Daoy (cell line): ENCODE measurements around the gene LIX1. TPM values are rescaled to one million over a fixed set of nuclear protein-coding genes. Genes with fewer than 3 reads are reported as not detected.
"Not testable (repeated sequence)": the region's sequence is repeated elsewhere in the genome, so short reads cannot be mapped to it uniquely, and the experiment has no call there.

ENCODE experiments used
- DNase-seq: peaks from one replicate; pipeline ENCODE4 v3.0.0-alpha.2; 2015; ENCODE audit warnings: low read depth
- total RNA-seq: library from RNA; depleted of rRNA; stranded (reverse); fragments of >200 nt; shearing (Covaris generic); gene quantifications from 2 replicates; pipeline ENCODE4 v1.2.3, GENCODE V29; 2014; rRNA removed

The LIX1 gene
- total RNA-seq, result not detected in 2 replicates

DNA sequence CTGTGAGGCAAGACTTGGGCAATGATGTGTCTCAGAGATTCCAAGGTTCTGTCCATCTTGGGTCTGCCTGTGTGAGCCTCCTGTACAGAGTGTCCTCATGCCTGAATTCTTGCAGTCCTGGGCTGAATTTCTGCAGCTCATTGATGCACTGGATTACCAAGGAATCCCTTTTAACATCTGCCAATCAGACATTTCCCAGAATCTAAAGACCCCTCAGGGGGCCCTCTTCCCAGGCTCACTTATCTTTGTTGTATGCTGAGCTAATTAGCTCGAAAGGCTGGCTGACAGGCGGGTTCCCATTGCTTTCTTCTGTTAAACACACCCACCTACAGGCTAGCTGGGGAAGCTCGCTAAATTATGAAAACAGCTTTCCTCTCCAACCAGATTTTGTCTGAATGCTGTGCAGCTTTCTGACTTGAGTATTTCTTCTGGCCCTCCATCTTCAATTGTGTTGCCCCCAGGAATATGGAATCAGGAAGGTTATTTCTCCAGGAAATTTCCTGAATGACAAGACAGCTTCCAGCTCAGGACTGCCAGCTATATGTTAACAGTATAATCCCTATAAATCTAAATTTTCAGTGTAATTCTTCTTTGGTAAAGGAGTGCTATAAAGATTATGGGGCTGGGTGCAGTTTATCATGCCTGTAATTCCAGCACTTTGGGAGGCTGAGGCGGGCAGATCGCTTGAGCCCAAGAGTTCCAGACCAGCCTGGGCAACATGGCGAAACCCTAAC, at the start of gene LIX1:
Gene LIX1 (minus strand): TSS at position 91 of the 734 bp plus-strand sequence. CDS start 35 bp downstream, at position 56.
- DNase-seq, result peak; percentile 40

DNA sequence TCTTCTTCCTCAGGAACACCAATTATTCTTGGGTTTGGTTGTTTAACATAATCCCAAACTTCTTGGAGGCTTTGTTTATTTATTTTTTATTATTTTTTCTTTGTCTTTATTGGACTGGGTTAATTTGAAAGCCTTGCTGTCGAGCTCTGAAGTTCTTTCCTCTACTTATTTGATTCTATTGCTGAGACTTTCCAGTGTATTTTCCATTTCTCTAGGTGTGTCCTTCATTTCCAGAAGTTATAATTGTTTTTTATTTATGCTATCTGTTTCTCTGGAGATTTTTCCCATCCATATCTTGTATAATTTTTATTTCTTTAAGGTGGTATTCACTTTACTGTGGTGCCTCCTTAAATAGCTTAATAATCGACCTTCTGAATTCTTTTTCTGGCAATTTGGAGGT, 49.5 kb upstream of the LIX1 start:
- DNase-seq, result no peak

DNA sequence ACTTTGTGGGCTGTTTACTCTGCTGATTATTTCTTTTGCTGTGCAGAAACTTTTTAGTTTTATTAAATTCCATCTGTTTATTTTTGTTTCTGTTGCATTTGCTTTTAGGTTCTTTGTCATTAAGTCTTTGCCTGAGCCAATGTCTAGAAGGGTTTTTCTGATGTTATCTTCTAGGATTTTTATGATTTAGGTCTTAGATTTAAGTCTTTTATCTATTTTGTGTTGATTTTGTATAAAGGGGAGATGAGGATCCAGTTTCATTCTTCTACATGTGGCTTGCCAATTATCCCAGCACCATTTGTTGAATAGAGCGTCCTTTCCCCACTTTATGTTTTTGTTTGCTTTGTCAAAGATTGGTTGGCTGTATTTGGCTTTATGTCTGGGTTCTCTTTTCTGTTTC, 47.1 kb upstream of the LIX1 start:
- DNase-seq, result not testable (repeated sequence)

DNA sequence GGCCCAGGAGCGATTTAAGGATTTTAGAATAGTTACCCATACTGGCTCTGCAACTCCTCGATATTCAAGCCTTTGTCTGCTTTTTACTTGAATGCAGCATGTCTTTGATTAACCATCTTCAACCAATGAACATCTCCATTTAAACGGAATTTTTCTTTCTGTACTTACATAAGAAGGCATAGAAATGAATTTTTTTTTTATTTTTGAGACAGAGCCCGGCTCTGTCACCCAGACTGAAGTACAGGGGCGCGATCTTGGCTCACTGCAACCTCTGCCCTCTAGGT, 41.5 kb upstream of the LIX1 start:
- DNase-seq, result no peak

DNA sequence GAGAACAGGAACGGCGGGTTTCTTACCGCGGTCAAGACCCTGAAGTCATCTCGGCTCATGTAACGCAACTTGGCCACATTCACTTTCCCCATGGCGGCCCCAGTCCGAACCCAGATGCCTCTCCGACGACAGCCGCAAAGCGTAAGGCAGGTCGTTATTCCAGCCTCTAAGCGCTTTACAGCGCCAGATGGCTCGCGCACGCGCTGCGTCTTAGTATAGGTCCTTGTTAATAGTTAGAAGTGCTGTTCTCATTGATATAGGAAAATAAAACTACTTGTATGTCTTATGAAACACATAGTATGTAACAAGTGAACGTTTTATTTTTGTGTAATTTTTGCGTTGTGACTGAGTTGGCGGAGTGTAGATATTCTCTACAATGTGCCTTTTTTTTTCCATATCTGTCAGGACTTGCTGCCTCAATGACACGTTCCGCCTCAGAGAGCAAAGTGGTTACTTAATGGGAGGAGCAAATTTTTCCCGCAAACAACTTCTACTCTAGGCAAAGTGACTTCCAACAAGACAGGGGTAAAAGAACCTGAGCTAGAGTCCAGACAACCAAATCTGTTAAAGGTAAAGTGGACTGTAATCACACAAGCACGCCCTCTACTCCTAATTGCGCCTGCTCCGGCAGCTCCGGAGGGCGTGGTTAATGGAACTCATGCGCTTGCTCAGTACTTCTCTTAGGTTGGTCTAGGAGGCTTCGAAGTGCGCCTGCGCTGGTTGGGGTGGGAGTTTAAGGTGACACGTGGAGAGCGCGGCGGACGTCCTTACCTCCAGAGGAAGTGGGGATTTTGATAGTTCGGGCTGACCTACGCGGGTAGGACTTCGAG, 40.9 kb upstream of the LIX1 start, which contains the start of gene RIOK2:
Gene RIOK2 (minus strand): TSS at position 148 of the 830 bp plus-strand sequence. CDS start 56 bp downstream, at position 92.
- DNase-seq, result peak; percentile 98

DNA sequence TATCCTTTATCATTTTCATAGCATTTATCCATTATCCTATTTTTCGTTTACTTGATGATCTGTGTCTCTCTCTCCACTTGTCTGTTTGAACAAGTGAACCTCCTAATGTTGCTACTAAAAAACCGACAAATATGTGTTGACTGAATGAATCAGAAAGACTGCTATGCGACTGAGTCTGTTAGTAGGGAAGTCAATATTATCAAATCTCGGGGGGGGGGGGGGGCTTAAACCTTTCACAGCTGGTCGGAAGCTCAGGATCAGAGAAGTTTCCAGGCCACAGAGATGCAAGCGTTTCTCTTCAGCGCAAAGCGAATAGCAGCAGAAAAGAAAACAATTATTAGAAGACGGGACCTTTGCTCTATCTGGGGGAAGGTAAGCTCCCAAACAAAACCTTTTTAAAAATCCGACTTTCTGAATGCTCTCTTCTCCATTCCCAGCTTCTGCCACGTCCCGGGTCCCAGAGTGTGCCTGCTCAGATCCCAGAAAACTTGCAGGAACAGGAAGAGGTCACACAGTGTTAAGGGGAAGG, 40.2 kb upstream of the LIX1 start:
- DNase-seq, result no peak

DNA sequence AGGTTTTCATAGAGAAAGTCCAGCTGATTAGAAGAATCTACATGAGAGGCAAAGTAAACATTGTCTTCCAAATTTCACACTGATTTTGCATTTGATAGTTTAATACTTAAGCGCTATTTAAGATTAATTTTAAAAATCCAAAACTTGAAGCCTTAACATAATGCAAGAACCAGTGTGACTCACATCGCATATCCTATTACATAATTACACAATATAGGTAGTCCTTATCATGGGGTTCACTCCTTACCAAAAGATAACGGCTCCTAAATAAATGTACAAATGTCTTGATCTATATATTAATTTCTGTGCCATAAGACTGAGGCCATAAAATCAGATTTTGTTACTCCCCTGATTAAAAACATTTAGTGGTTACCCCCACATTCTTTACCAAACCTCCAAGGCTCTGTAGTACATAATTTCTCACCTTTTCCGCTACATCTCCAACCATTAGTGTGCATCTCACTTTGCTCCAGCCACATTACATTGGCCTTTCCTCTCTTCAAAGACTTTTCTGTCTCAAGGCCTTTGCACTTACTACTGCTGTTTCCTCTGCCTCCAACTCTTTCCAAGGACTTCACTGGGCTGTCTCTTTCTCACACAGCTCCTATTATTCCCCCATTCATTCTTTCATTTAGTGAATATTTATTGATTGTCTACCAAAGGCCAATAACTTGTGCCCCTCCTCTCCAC, 39.6 kb upstream of the LIX1 start:
- no peak for DNase-seq

DNA sequence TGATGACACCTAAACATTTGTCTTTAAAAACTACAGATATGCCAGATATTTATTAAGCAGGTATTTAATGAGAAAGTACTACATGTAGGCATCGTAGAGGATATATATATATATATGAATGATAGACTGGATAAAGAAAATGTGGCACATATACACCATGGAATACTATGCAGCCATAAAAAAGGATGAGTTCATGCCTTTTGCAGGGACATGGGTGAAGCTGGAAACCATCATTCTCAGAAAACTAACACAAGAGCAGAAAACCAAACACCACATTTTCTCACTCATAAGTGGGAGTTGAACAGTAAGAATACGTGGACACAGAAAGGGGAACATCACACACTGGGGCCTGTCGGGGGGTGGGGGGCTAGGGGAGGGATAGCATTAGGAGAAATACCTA, 37.0 kb upstream of the LIX1 start:
- DNase-seq, result not testable (repeated sequence)

DNA sequence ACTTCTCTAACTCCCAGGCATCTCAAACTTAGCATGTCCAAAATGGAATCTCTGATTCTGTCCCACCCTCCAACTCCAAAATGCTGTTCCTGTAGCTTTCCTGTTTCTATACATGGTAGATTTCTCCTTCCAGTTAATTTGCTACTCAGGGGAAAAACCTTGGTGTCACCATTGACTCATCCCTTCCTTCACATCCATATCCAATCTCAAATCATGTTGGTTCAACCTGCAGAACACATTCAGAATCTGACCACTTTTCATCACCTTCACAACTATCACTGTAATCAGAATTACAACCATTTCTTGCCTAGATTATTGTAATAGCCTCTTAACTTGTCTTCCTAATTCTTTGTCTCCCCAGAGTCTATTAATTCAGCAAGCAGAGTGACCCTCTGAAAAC, 29.8 kb upstream of the LIX1 start:
- no peak for DNase-seq

DNA sequence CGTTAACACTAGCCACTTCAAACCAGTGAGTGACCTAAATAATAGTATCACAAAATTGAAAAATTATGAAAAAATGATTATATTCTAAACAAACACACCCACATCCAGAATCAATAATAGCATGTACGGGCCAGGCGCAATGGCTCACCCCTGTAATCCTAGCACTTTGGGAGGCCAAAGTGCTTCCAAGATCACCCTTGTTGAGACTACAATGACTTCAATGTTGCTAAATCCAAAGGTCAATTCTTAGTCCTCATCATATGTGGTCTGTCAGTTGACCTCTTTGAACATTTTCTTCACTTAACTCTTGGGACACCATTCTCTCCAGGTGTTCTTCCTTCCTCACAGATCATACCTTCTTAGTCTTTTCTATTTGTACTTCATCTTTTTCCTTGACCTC, 29.3 kb upstream of the LIX1 start:
- DNase-seq, result no peak

DNA sequence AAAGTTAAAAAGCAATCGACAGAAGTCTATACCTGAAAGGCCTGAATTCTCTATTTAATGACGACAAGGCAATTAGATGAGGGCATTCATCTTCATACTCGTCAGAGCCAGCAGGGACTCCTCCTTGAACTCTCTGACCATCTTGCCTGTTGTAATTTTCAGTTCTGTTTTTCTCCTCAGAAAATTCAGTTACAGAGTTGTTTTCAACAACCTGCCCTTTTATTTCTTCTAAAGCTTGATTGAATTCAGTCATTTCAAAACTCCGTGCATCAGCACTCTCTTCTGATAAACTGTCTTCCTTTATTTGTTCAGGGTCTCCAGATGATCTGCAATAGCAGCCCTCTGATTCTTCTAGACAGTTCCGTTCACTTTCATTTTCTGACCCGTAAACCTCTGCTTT, 25.0 kb upstream of the LIX1 start:
- no peak for DNase-seq

DNA sequence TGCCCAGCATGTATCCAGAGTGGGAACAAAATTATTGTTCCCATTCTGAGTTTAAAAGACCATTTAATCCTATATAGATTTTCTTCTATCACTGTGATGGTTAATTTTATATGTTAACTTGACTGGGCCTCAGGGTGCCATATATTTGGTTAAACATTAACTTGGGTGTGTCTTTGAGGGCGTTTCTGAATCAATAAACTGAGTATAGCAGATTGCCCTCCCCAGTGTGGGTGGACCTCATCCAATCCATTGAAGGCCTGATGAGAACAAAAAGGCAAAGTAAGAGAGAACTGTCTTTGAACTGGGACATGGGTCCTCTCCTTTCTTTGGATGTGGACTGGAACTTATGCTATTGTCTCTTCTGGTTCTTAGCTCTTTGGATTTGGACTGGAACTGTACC, 23.3 kb upstream of the LIX1 start:
- DNase-seq, result no peak

DNA sequence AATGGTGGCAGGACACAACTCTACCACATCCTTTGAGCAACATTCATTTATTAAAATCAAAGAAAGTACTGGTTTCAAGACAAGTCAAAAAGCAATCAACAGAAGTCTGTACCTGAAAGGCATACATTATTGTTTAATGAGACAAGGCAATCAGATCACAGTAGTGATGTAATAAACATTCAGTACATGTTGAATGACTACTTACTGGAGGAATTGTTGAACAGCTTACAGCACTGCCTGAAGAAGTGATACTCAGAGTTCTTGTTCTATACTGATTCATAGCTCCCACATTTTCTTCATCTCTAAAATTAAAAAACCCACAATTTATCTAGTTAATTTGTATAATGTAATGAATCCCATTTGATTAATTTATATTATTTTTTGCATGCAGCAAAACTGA, 22.4 kb upstream of the LIX1 start:
- DNase-seq, result no peak

DNA sequence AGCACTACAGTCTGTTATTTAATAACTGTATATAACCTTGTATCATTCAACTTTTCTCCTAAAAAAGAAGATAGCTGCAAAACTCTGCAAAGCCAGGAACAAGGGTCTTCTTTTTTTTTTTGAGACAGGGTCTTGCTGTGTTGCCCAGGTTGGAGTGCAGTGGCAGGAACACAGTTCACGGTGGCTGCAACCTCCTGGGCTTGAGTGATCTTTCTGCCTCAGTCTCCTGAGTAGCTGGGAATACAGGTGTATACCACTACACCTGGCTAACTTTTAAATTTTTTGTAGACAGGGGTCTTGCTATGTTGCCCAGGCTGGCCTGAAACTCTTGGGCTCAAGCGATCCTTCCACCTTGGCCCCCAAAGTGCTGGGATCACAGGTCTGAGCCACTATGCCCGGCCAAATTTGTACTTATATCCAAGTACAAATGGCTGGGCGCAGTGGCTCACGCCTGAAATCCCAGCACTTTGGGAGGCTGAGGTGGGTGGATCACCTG, 21.4 kb upstream of the LIX1 start:
- no peak for DNase-seq

DNA sequence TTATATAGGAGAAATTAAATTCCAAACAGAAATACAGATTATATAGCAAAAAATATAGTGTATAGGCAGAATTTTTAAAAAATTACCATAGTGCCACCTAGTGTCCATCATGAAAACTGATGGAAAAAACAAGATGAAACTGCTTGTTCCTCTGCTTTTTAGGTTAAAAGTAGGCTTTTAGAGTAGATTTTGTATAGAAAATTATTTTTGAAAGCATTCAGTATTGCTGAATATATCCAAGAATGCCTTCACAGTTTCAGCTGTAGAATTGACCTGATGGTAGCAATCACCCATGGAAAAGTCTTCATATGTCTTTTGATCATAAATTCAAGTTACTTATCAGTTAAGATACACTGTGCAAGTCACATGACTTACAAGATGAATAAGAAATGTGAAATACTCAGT, 21.0 kb upstream of the LIX1 start:
- DNase-seq, result no peak

DNA sequence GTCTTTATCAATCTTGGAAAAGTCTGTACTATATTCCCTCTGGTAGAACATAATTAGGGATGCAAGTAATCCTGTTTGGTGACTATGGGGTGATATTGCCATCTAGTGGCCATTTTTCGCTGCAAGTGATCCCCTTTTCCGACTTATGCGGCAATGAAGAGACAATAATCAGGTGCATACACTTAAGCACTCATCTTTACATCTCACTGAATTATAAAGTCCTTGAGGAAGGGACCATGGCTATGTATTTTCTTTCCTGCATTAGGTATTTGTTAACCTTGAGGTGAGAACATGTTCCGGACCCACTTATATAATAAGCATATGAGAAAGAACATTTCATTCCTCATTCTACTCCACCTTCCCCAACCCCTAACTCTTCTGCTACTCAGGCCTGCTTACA, 19.6 kb upstream of the LIX1 start:
- DNase-seq, result peak; percentile 71

DNA sequence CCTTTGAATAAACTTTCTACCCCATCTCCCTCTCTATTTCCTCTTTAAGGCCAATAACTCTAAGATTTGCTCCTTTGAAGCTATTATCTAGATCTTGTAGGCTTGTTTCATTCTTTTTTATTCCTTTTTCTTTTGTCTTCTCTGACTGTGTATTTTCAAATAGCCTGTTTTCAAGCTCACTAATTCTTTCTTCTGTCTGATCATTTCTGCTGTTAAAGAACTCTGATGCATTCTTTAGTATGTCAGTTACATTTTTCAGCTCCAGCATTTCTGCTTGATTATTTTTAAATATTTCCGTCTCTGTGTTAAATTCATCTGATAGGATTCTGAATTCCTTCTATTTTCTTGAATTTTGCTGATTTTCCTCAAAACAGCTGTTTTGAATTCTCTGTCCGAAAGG, 15.3 kb upstream of the LIX1 start:
- no peak for DNase-seq

DNA sequence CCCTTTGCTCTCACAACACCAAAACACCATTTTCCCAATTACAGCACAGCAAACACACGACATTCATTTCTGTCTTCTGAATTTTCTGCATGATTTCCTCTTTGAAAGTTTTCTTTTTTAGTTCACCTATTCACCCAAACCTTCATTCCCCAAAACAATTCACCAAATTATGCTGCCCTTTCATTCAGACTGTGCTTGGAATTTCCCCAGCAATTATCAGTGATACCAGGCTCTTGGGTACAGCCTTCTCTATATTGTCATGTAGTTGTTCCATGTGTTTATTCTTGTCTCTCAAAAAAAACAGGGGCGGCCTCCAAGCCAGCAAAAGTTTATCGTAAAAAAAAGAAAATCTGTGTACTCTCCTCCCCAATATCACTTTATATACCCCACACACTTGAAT, 9.0 kb upstream of the LIX1 start:
- DNase-seq, result no peak

DNA sequence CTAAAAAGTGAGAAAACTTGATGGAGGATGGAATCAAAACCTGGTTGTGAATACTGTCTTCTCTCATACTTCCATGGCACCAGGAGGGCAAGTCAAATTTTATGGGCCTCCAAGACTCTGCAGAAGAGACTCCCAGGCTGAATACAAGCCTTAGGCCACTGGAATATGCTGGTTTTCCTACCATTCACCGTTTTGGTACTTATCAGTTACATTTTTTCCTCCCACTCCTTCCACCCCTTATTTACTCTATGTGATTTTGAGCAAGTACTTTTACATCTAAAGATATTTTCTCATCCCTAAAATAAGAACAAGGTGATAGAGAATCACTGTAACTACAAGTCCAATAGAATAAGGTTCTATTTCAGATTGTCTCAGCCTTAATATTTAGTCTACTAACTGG, 8.0 kb upstream of the LIX1 start:
- DNase-seq, result no peak

DNA sequence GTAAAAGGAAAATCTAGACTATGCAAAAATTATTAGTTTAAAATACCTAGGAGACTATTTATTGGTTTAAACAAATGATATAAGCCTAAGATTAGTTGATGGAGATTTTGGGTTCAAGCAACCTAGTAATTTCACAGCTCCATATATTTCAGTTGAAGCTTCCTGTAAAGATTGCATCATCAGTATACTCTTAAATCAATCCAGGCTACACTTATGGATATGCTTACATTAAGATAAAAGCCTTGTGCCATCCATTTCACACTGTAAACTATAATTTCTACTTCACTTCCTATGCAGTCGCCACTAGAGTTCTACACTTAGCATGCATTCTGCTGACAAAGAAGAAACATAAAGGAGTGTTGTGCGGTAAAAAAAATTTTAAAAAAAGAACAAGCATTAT, 7.3 kb upstream of the LIX1 start:
- no peak for DNase-seq

DNA sequence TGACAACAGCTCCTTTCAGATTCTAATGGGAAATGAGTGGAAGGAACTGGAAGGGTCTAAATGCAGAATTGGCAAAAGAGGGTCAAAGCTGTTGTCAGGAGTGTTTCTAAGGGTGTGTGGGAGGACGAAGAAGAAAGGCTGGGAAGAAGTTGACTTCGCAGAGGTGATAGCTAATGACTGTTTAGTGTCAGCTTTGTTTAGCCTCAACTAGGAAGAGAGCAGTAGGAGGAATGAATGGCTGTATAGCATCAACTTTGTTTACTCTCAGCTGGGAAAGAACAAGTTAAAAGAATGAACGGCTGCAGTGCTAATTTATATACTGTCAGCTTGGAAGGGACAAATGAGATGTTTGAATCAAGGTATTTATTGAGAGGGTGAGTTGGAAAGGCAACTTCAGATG, 5.9 kb upstream of the LIX1 start:
- DNase-seq, result no peak

DNA sequence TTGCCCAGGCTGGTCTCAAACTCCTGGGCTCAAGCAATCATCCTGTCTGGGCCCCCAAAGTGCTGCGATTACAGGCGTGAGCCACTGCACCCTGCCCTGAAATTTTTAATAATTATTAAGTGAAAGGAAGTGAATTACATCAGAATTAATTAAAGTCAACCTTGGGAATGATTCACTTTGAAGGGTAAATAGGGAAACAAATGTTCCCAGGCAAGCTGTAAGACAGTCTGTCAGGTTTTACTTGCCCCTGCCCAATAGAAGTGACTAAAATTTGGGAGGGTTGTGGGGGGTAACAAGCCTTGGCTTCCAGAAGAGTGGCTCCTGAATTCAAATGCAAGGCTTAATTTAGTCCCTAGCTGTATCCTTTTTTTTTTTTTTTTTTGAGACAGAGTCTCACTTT, 1.3 kb upstream of the LIX1 start:
- no peak for DNase-seq
